HepG2 (cell line): ENCODE measurements around the gene RAB17. TPM values are rescaled to one million over a fixed set of nuclear protein-coding genes. Genes with fewer than 3 reads are reported as not detected.
A peak's percentile ranks its signal among the peaks of the same experiment; 100 is the strongest.

Experiments used
- ASH2L ChIP-seq: fragments of 300-600, 200-600 bp; sonication (generic); IDR thresholded peaks from 2 replicates; pipeline ENCODE4 v1.7.0; 2017; ENCODE audit warnings: low read depth, mild to moderate bottlenecking, moderate library complexity, mixed read lengths, low read length; ENCODE audit not compliant: insufficient read length
- ATF4 ChIP-seq, 2 experiments: fragments of 450-650 bp in 1 of 2; sonication (generic) in 1 of 2; formaldehyde crosslinking; IDR thresholded peaks; 2 replicates each; pipeline versions ENCODE4 v1.5.0 to v1.8.0; 2020 to 2022; ENCODE audit warnings: mild to moderate bottlenecking in 1 of 2, missing genetic modification reagents in 1 of 2
- BRCA1 ChIP-seq: sonication (generic); formaldehyde crosslinking; IDR thresholded peaks from 2 replicates; pipeline ENCODE4 v1.4.0; 2020; ENCODE audit warnings: missing genetic modification reagents
- GLI4 ChIP-seq: sonication (generic); formaldehyde crosslinking; IDR thresholded peaks from 2 replicates; pipeline ENCODE4 v1.5.1; 2020; ENCODE audit warnings: missing genetic modification reagents, mild to moderate bottlenecking, moderate library complexity, borderline replicate concordance
- MIER2 ChIP-seq: IDR thresholded peaks from 2 replicates; pipeline ENCODE4 v1.6.1; 2016; ENCODE audit warnings: missing biosample characterization, missing genetic modification reagents
- PHB2 ChIP-seq: fragments of 450-650 bp; IDR thresholded peaks from 2 replicates; pipeline ENCODE4 v1.6.1; 2018; ENCODE audit not compliant: partially characterized antibody
- SAP130 ChIP-seq: IDR thresholded peaks from 2 replicates; pipeline ENCODE4 v1.6.1; 2016; ENCODE audit warnings: low read depth
- ZFP36 ChIP-seq: fragments of 150-350 bp; IDR thresholded peaks from 2 replicates; pipeline ENCODE4 v1.6.1; 2018; ENCODE audit warnings: borderline replicate concordance, low read length, low read depth; ENCODE audit not compliant: partially characterized antibody
- ZNF17 ChIP-seq: sonication (generic); formaldehyde crosslinking; IDR thresholded peaks from 2 replicates; pipeline ENCODE4 v1.5.0; 2020; ENCODE audit warnings: mild to moderate bottlenecking, missing genetic modification reagents
- ZNF34 ChIP-seq: sonication (generic); formaldehyde crosslinking; IDR thresholded peaks from 2 replicates; pipeline ENCODE4 v1.4.0; 2020; ENCODE audit warnings: mild to moderate bottlenecking, missing genetic modification reagents, borderline replicate concordance
- ZNF343 ChIP-seq: sonication (generic); formaldehyde crosslinking; IDR thresholded peaks from 2 replicates; pipeline ENCODE4 v1.4.0; 2020; ENCODE audit warnings: mild to moderate bottlenecking, missing genetic modification reagents
- ZNF749 ChIP-seq: sonication (generic); formaldehyde crosslinking; IDR thresholded peaks from 2 replicates; pipeline ENCODE4 v1.8.0; 2022; ENCODE audit warnings: mild to moderate bottlenecking, missing genetic modification reagents, moderate library complexity, borderline replicate concordance
- ZNF816 ChIP-seq: sonication (generic); formaldehyde crosslinking; IDR thresholded peaks from 2 replicates; pipeline ENCODE4 v1.8.0; 2022; ENCODE audit warnings: missing genetic modification reagents, mild to moderate bottlenecking, borderline replicate concordance
- ZUFSP ChIP-seq: sonication (generic); formaldehyde crosslinking; IDR thresholded peaks from 2 replicates; pipeline ENCODE4 v1.9.0; 2021; ENCODE audit warnings: missing genetic modification reagents, mild to moderate bottlenecking, borderline replicate concordance
- polyA plus RNA-seq, 8 experiments: library from polyadenylated mRNA; depleted of rRNA in 3 of 8; stranded (reverse) in 7 of 8; unstranded in 1 of 8; fragments of >200 nt; fragmentation: Illumina TruSeq in 4 of 8; extraction: Trizol in 4 of 8; gene quantifications; 2 replicates each; pipeline versions ENCODE4 v1.2.1 to v1.2.3, GENCODE V29; 2011 to 2016; ENCODE audit warnings: low read depth in 4 of 8, missing spikeins in 1 of 8, mixed read lengths in 1 of 8; ENCODE audit not compliant: insufficient read depth in 1 of 8
- total RNA-seq, 5 experiments: library from RNA; depleted of rRNA; stranded (reverse); fragments of >200 nt; fragmentation: Illumina TruSeq; extraction: Trizol; gene quantifications; 2 replicates each; pipeline ENCODE4 v1.2.3, GENCODE V29; 2016; ENCODE audit warnings: low read depth in 1 of 5
- TF ChIP-seq, protein P1 (sequence below): sonication (generic); formaldehyde crosslinking; IDR thresholded peaks from 2 replicates; pipeline ENCODE4 v1.4.0; 2020; ENCODE audit warnings: missing genetic modification reagents, mild to moderate bottlenecking, borderline replicate concordance
- TF ChIP-seq, protein P2 (sequence below): sonication (generic); formaldehyde crosslinking; conservative IDR thresholded peaks from 2 replicates; pipeline ENCODE4 v1.4.0; 2020; ENCODE audit warnings: mild to moderate bottlenecking, missing genetic modification reagents, moderate library complexity
- TF ChIP-seq, protein P3 (sequence below): sonication (generic); formaldehyde crosslinking; IDR thresholded peaks from 2 replicates; pipeline ENCODE4 v1.4.0; 2020; ENCODE audit warnings: mild to moderate bottlenecking, missing genetic modification reagents

RAB17 gene
- total and polyA plus RNA-seq, 2 of the 13 experiments (the other 11 are each of a cell fraction or from before 2014, with no cell fraction given) = 68.0 to 124 TPM

- TF ChIP-seq ZUFSP (no peak), ASH2L (no peak), BRCA1 (CRISPR knock-in tag) (no peak), MIER2 (peak; percentile 92), ZNF343 (CRISPR knock-in tag) (no peak), ZFP36 (no peak), ATF4 (CRISPR knock-in tag; IDR thresholded peaks at IDR 0.05) (no peak), GLI4 (CRISPR knock-in tag) (no peak), SAP130 (peak; percentile 34; the same call in 1 of the 2 replicates), PHB2 (no peak), ZNF816 (CRISPR knock-in tag) (no peak), ZNF34 (no peak), ZNF17 (CRISPR knock-in tag) (no peak), ZNF749 (CRISPR knock-in tag) (no peak)
- TF ChIP-seq, protein P1, sequence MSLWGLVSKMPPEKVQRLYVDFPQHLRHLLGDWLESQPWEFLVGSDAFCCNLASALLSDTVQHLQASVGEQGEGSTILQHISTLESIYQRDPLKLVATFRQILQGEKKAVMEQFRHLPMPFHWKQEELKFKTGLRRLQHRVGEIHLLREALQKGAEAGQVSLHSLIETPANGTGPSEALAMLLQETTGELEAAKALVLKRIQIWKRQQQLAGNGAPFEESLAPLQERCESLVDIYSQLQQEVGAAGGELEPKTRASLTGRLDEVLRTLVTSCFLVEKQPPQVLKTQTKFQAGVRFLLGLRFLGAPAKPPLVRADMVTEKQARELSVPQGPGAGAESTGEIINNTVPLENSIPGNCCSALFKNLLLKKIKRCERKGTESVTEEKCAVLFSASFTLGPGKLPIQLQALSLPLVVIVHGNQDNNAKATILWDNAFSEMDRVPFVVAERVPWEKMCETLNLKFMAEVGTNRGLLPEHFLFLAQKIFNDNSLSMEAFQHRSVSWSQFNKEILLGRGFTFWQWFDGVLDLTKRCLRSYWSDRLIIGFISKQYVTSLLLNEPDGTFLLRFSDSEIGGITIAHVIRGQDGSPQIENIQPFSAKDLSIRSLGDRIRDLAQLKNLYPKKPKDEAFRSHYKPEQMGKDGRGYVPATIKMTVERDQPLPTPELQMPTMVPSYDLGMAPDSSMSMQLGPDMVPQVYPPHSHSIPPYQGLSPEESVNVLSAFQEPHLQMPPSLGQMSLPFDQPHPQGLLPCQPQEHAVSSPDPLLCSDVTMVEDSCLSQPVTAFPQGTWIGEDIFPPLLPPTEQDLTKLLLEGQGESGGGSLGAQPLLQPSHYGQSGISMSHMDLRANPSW (CRISPR knock-in tag) = no peak
- TF ChIP-seq, protein P2, sequence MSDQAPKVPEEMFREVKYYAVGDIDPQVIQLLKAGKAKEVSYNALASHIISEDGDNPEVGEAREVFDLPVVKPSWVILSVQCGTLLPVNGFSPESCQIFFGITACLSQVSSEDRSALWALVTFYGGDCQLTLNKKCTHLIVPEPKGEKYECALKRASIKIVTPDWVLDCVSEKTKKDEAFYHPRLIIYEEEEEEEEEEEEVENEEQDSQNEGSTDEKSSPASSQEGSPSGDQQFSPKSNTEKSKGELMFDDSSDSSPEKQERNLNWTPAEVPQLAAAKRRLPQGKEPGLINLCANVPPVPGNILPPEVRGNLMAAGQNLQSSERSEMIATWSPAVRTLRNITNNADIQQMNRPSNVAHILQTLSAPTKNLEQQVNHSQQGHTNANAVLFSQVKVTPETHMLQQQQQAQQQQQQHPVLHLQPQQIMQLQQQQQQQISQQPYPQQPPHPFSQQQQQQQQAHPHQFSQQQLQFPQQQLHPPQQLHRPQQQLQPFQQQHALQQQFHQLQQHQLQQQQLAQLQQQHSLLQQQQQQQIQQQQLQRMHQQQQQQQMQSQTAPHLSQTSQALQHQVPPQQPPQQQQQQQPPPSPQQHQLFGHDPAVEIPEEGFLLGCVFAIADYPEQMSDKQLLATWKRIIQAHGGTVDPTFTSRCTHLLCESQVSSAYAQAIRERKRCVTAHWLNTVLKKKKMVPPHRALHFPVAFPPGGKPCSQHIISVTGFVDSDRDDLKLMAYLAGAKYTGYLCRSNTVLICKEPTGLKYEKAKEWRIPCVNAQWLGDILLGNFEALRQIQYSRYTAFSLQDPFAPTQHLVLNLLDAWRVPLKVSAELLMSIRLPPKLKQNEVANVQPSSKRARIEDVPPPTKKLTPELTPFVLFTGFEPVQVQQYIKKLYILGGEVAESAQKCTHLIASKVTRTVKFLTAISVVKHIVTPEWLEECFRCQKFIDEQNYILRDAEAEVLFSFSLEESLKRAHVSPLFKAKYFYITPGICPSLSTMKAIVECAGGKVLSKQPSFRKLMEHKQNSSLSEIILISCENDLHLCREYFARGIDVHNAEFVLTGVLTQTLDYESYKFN (CRISPR knock-in tag) = 0 out of 2 replicates have a peak, but pooled peaks have one; percentile 16
- TF ChIP-seq, protein P3, sequence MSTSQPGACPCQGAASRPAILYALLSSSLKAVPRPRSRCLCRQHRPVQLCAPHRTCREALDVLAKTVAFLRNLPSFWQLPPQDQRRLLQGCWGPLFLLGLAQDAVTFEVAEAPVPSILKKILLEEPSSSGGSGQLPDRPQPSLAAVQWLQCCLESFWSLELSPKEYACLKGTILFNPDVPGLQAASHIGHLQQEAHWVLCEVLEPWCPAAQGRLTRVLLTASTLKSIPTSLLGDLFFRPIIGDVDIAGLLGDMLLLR (CRISPR knock-in tag) = no peak
Observed at GRCh38 chr2:237547841-237548416, 42.6 kb downstream of the RAB17 start (continued).
